ENCODE measurements around the gene PLIN5. TPM values are rescaled to one million over a fixed set of nuclear protein-coding genes. Genes with fewer than 3 reads are reported as not detected.

Gene PLIN5
- total RNA-seq, result 62.5 TPM
- long read RNA-seq, transcript PLIN5-202 (2 exons, 907 nt), result minor isoform, 31 of 456 reads
- long read RNA-seq, transcript PLIN5-201 (8 exons, 2,470 nt), result major isoform, 273 of 456 reads
- long read RNA-seq, transcript PLIN5-206 (1 exons, 1,903 nt), result minor isoform, 6 of 456 reads
- long read RNA-seq, transcript PLIN5-204 (3 exons, 508 nt), result minor isoform, 13 of 456 reads
- long read RNA-seq, partial matches to known transcripts, result 16 of 456 reads
- long read RNA-seq, other reads (novel, unspliced or antisense), result 117 of 456 reads

- no peak for DNase-seq (ENCODE audit: low spot score)
These were observed at the start of gene PLIN5 for GRCh38 chr19:4534836-4535658. PLIN5 (minus strand) TSS chr19:4535224; CDS start chr19:4534074, 1,150 bp downstream.

GRCh38 chr19:4583961-4584669 is 49.1 kb upstream of the PLIN5 start:
- DNase-seq (ENCODE audit: low spot score), result no peak

- DNase-seq (ENCODE audit: low spot score), result no peak
These were observed 48.2 kb upstream of the PLIN5 start for GRCh38 chr19:4582980-4583842.

- DNase-seq (ENCODE audit: low spot score), result no peak
These were observed 46.9 kb upstream of the PLIN5 start for GRCh38 chr19:4581666-4582553.

- DNase-seq (ENCODE audit: low spot score), result no peak
These were observed 46.1 kb upstream of the PLIN5 start for GRCh38 chr19:4580961-4581665.

GRCh38 chr19:4580021-4580901 is 45.2 kb upstream of the PLIN5 start:
- DNase-seq (ENCODE audit: low spot score), result no peak

GRCh38 chr19:4579389-4579788 is 44.4 kb upstream of the PLIN5 start:
- DNase-seq (ENCODE audit: low spot score), result no peak

GRCh38 chr19:4578552-4579248 is 43.7 kb upstream of the PLIN5 start:
- no peak for DNase-seq (ENCODE audit: low spot score)

- DNase-seq (ENCODE audit: low spot score), result no peak
These were observed 42.2 kb upstream of the PLIN5 start for GRCh38 chr19:4577020-4577782.

GRCh38 chr19:4576016-4576933 is 41.3 kb upstream of the PLIN5 start:
- DNase-seq (ENCODE audit: low spot score), result no peak

GRCh38 chr19:4575267-4576015 is 40.4 kb upstream of the PLIN5 start:
- DNase-seq (ENCODE audit: low spot score), result no peak

GRCh38 chr19:4573682-4574081 is 38.7 kb upstream of the PLIN5 start:
- DNase-seq (ENCODE audit: low spot score), result no peak

GRCh38 chr19:4571305-4571917 is 36.4 kb upstream of the PLIN5 start:
- no peak for DNase-seq (ENCODE audit: low spot score)

- no peak for DNase-seq (ENCODE audit: low spot score)
These were observed 35.9 kb upstream of the PLIN5 start for GRCh38 chr19:4570916-4571304.

GRCh38 chr19:4570402-4570801 is 35.4 kb upstream of the PLIN5 start:
- DNase-seq (ENCODE audit: low spot score), result no peak
